Heart left ventricle (tissue), 13 donors: Measurements from ENCODE around the gene FADS6.

Source experiments
- CTCF ChIP-seq, 12 donors: fragments of 200-600 bp; sonication (generic) in 4 of 12; IDR thresholded peaks; one replicate each; pipeline versions ENCODE4 v1.5.0 to v1.8.0; 2018 to 2022; ENCODE audit warnings: antibody characterized with exemption in 12 of 12, mild to moderate bottlenecking in 5 of 12
- POLR2A ChIP-seq, 2 donors: fragments of 450-650 bp; IDR thresholded peaks; one replicate each; pipeline ENCODE4 v1.6.1; 2017; ENCODE audit warnings: antibody characterized with exemption in 2 of 2, mild to moderate bottlenecking in 2 of 2, moderate library complexity in 2 of 2
- donor health status: ischemic (EF 13 %, LVEDD 7.1; RV severe dilation, severe dysfunction).
- donor health status: DM: no; HTN: yes; CAD: no.
- donor health status: DM: no; HTN: no; CAD: no.
- donor health status: ischemic (EF 25% LVEDD 6.9; RV normal size, moderate dysfunction).
- donor health status: ischemic (EF 25% LVEDD 5.7; RV mildly dilated, moderate dysfunction).
- donor health status: ischemic (EF 35%, LVEDD 5.7; RV mildly dilated, moderate dysfunction).
- donor health status: nonischemic (EF 11% LVEDD 7.7; RV severe dilation, severe dysfunction).
- donor health status: DM: yes; HTN: yes; CAD: no.
- donor health status: PGD.
- donor health status: ischemic (EF 29% LVEDD 5.4; RV normal size, mild dysfunction).
- donor health status: nonischemic (EF 23%, LVEDD 6.1; RV moderate dilation, normal function).

- no peak for TF ChIP-seq CTCF (IDR thresholded peaks at IDR 0.05)
- no peak for TF ChIP-seq POLR2A (IDR thresholded peaks at IDR 0.05)
These were observed 27.1 kb downstream of the FADS6 start for GRCh38 chr17:74866198-74866835.
